Measurements from ENCODE around the gene RABGAP1L. TPM values are rescaled to one million over a fixed set of nuclear protein-coding genes. Genes with fewer than 3 reads are reported as not detected.

The RABGAP1L gene
- total RNA-seq, 4 donors from 2014 or later, result 39.3 to 101 (median 63.7) TPM

- Histone ChIP-seq H3K27ac (replicated peaks in 1 of 4) (no peak overlapping the region), H3K27me3 (no peaks in the 10 kb centered on the region), H3K9me3 (no peaks in the 10 kb centered on the region), H3K36me3 (no peaks in the 10 kb centered on the region), H3K4me1 (no peaks in the 10 kb centered on the region), H3K4me3 (no peak overlapping the region)
- intact Hi-C loops (cut with DNase I), result no loop called here
- TF ChIP-seq POLR2AphosphoS5 (IDR thresholded peaks at IDR 0.05) (no peak), CTCF (IDR thresholded peaks at IDR 0.05) (no peak), POLR2A (IDR thresholded peaks at IDR 0.05; ENCODE audit: low read depth) (no peak), EP300 (IDR thresholded peaks at IDR 0.05) (no peak)
- WGBS, result 86% methylated on average over 3 of the region's 3 CpGs
- no peak for DNase-seq (ENCODE audit: extremely low spot score)
These were observed 752.3 kb downstream of the RABGAP1L start for GRCh38 chr1:174911606-174912005.

GRCh38 chr1:174912264-174912663 is 752.9 kb downstream of the RABGAP1L start:
- intact Hi-C loops (cut with DNase I), result no loop called here
- DNase-seq (ENCODE audit: extremely low spot score), result no peak
- H3K9me3 ChIP-seq, result no peaks in the 10 kb centered on the region
- H3K27ac ChIP-seq (replicated peaks in 1 of 4), result no peak overlapping the region
- TF ChIP-seq EP300 (IDR thresholded peaks at IDR 0.05) (no peak), CTCF (IDR thresholded peaks at IDR 0.05) (no peak), POLR2A (IDR thresholded peaks at IDR 0.05; ENCODE audit: low read depth) (no peak), POLR2AphosphoS5 (IDR thresholded peaks at IDR 0.05) (no peak)
- H3K27me3 ChIP-seq, result no peaks in the 10 kb centered on the region
- no peak overlapping the region for H3K4me3 ChIP-seq
- H3K36me3 ChIP-seq, result no peaks in the 10 kb centered on the region
- H3K4me1 ChIP-seq, result no peaks in the 10 kb centered on the region

GRCh38 chr1:174913225-174913903 is 754.0 kb downstream of the RABGAP1L start:
- Histone ChIP-seq H3K36me3 (no peaks in the 10 kb centered on the region), H3K4me3 (no peak overlapping the region), H3K27me3 (no peaks in the 10 kb centered on the region), H3K4me1 (no peaks in the 10 kb centered on the region), H3K27ac (replicated peaks in 1 of 4) (no peak overlapping the region), H3K9me3 (no peaks in the 10 kb centered on the region)
- intact Hi-C loops (cut with DNase I), result no loop called here
- TF ChIP-seq POLR2A (IDR thresholded peaks at IDR 0.05; ENCODE audit: low read depth) (no peak), POLR2AphosphoS5 (IDR thresholded peaks at IDR 0.05) (no peak), CTCF (IDR thresholded peaks at IDR 0.05) (no peak), EP300 (IDR thresholded peaks at IDR 0.05) (no peak)
- WGBS, result 82% methylated on average over 5 of the region's 5 CpGs
- DNase-seq (ENCODE audit: extremely low spot score), result no peak

GRCh38 chr1:174914991-174915390 is 755.7 kb downstream of the RABGAP1L start:
- 50% methylated on average over 1 of the region's 1 CpG for WGBS
- Histone ChIP-seq H3K4me3 (no peak overlapping the region), H3K4me1 (no peaks in the 10 kb centered on the region), H3K36me3 (no peaks in the 10 kb centered on the region), H3K27me3 (no peaks in the 10 kb centered on the region), H3K27ac (replicated peaks in 1 of 4) (no peak overlapping the region), H3K9me3 (no peaks in the 10 kb centered on the region)
- TF ChIP-seq POLR2A (IDR thresholded peaks at IDR 0.05; ENCODE audit: low read depth), result no peak
- TF ChIP-seq EP300 (IDR thresholded peaks at IDR 0.05), result no peak
- TF ChIP-seq CTCF (IDR thresholded peaks at IDR 0.05), result no peak
- TF ChIP-seq POLR2AphosphoS5 (IDR thresholded peaks at IDR 0.05), result no peak
- intact Hi-C loops (cut with DNase I), result no loop called here
- no peak for DNase-seq (ENCODE audit: extremely low spot score)

GRCh38 chr1:174916846-174917245 is 757.5 kb downstream of the RABGAP1L start:
- no peaks in the 10 kb centered on the region for H3K9me3 ChIP-seq
- no peak overlapping the region for H3K27ac ChIP-seq (replicated peaks in 1 of 4)
- no peak for DNase-seq (ENCODE audit: extremely low spot score)
- H3K27me3 ChIP-seq, result no peaks in the 10 kb centered on the region
- H3K4me1 ChIP-seq, result no peaks in the 10 kb centered on the region
- H3K36me3 ChIP-seq, result no peaks in the 10 kb centered on the region
- intact Hi-C loops (cut with DNase I), result no loop called here
- WGBS, result 91% methylated on average over 3 of the region's 3 CpGs
- TF ChIP-seq POLR2AphosphoS5 (IDR thresholded peaks at IDR 0.05) (no peak), EP300 (IDR thresholded peaks at IDR 0.05) (no peak), CTCF (IDR thresholded peaks at IDR 0.05) (no peak), POLR2A (IDR thresholded peaks at IDR 0.05; ENCODE audit: low read depth) (no peak)
- no peak overlapping the region for H3K4me3 ChIP-seq
